SKM-1 treated with dmso at 0.1 percent for 144 hours (cell line): ENCODE results near the gene ATP9A.
"Not testable (repeated sequence)": the region's sequence is repeated elsewhere in the genome, so short reads cannot be mapped to it uniquely, and the experiment has no call there.

ENCODE experiments used
- DNase-seq: peaks from one replicate; lab custom pipeline; 2025; ENCODE audit not compliant: unreplicated experiment; lab: John Stamatoyannopoulos, UW

Gene ATP9A

DNA sequence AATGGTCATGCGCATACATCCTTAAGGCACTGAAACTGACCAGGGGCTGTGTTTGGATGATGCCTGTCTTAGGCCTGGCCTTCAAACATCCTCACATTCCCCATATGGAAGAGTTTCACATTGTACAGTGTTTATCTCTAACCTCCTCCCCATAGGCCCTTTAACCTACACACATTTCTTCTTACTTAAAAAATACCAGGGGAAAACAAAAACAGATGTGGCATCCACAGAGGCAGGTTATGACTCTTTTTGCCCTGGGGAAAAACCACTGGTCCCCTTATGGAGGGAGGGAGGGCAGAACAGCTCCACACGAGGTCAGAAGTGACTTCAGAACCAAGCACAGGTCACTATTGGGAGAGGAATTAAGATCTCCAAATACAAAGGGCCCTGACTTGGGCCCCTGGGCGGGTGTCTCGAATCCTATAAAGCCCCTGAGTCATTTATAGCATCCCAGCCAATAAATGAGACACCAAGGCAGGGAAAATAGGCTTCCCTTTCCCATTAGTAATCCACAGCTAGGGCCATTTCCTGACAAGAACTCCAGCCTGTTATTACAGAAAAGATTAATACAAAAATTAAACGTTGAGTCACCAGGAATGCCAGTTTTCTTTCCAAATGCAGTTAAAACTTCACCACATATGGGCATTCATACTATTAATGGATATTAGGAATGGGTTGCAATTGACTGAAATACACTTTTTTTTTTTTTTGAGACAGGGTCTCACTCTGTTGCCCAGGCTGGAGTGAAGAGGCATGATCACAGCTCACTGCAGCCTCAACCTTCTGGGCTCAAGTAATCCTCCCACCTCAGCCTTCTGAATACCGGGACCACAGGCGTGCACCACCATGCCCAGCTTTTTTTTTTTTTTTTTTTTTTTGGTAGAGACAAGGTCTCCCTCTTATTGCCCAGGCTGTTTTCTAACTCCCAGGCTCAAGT is 107.2 kb downstream of the ATP9A start:
- DNase-seq: no peak

DNA sequence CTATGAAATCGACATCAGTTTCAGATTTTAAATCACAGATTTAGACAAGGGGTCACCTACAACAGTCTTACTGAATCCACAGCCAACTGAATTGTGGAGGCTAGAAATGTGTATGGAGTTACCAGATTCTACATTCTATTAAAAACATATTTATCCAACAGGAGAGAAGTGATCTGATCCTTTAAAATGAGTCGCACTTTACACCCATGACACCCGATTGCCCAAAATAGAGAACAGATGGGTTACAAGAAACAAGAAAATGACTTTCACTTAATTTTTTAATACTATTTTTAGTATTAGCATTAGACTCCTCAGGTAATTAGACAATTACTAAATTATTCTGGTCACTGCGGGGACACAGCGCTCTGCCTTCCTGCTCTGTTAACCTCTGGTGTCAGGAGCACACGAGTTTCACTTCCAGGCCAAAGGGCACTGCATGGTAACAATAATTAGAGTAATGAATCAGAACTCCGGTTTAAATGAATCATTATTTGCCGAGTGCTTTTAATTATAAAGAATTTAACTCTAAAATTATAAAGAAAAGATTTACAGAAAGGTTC is 108.6 kb downstream of the ATP9A start:
- DNase-seq: no peak

GRCh38 chr20:51656726-51657260 is 111.4 kb downstream of the ATP9A start:
- no peak for DNase-seq

GRCh38 chr20:51656089-51656488 is 112.1 kb downstream of the ATP9A start:
- not testable (repeated sequence) for DNase-seq

- DNase-seq: no peak
These were observed 113.7 kb downstream of the ATP9A start for GRCh38 chr20:51654495-51654894.

DNA sequence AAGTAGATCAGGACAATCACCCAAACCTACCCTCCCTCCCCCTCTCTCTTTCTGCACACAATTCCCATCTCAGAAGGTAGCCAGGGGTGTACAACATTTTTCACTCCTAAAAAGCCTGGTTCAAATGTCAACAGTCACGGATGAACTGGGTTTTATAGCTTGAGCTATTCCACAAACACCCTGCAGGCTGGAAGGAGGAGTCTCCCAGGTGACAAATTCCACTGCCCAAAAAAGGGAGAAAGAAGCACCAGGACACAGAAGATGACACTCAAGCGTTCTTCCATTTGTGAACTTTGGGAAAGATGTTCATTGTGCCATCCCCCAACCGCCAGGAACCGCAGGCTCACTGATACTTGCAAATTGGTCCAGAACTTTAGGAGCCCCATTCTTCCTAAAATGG is 114.1 kb downstream of the ATP9A start:
- no peak for DNase-seq

DNA sequence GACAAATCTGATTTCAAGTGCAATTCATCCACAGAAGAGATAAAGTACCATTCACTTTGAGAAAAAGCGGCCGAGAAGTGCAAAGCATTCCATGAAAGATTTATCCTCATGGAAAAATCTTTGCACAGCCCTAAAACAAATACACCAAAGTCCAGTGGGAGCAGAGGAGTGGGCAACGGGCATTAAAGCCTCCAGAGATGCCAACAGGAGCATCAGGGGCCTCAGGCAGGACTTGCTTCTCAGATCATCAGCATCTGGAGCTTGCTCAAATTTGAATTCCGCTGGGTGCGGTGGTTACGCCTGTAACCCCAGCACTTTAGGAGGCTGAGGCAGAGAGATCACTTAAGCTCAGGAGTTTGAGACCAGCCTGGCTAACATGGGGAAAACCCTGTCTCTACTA is 115.0 kb downstream of the ATP9A start:
- no peak for DNase-seq

DNA sequence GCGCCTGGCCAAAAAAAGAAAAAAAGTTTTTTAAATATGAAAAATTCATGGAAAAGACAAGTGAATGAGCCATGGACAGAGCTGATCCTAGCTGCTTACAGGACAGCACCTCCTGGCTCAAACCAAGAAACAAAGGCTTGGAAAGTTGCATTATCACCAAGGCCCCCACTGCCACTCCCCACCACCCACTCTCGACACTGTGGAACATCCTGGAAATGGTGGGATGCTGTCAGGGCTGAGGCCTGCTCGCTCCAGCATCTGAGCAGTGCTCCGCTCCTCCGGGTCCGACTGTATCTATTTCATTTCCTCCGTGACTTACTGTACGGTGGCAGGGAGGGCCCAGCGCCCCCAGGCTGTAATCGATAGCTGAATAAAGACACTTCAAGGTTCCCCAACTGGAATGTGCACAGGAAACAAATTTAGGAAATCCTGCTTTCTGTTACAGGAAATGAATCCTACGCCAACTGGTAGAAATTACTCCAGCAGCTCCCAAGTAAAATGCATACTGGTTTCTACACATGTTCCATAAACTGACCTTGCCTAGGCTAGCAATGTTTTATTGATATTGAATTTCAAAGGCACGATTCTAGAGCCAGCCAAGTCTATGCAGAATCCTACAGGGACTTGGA is 116.2 kb downstream of the ATP9A start:
- no peak for DNase-seq

DNA sequence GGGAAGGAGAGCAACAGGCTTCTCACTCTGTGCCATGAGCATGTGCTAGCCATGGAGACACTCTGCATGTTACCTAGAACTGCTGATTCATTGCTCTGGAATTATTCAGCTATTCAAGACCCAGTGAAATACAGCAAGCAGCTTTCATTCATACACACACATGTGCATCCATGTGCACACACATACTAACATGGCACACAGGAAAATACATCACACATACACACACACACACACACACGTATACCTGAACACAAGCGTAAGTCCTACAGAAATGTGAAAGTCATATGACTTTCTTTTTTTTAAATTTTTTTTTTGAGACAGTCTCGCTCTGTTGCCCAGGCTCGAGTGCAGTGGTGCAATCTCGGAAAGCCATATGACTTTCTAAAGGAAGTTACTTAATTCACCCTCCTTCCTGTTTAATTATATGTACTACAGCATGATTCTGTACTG is 117.5 kb downstream of the ATP9A start:
- DNase-seq: peak; percentile 82

DNA sequence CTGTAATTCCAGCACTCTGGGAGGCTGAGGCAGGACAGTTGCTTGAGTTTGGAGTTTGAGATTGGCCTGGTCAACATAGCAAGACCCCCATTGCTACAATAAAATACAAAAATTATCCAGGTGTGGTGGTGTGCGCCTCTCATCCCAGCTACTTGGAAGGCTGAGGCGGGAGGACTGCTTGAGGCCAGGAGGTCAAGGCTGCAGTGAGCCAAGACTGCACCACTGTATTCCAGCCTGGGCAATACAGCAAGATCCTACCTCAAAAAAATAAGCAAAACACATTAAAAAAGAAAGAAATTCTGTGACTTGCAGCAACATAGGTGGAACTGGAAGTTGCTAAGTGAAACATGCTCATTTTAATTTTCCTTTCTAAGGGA is 119.6 kb downstream of the ATP9A start:
- no peak for DNase-seq

DNA sequence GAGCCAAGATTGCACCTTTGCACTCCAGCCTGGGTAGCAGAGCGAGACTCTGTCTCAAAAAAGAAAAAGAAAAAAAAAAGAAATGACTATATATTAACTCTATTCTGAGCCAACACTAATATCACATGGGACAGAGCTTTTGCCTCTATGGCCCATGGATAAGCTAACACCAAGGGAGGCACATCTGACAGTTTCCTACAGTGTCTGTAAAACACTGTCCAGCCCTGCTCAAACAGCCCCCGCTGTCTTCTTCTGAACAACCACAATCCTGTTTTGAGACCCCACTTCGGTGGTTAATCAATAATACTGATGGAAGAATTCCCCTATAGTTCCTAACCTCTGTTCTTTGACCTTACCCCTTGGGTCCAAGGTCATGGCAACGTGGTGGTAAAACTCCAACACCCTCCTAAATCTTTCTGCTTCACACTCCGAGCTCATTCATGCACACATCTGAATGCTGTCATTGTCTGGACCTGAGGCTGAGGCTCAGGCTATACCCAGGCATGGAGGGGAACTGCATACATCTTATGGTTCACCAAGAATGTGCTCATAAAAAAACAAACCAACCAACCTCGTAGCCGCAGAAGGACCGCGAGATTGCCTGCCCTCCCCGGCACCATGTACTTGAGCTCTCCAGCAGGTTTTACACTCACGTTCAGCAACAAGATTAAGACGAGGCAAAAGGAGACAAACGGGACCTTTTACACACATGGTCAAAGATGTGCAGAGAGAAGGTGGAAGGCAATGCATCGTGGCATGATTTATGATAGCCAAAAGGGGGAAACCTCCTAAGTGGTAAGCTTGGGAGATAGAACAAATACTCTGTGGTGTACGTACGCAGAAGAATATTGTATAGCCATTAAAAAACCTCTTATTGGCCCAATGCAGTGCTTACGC is 120.3 kb downstream of the ATP9A start:
- no peak for DNase-seq

GRCh38 chr20:51643810-51644209 is 124.4 kb downstream of the ATP9A start:
- DNase-seq: not testable (repeated sequence)

DNA sequence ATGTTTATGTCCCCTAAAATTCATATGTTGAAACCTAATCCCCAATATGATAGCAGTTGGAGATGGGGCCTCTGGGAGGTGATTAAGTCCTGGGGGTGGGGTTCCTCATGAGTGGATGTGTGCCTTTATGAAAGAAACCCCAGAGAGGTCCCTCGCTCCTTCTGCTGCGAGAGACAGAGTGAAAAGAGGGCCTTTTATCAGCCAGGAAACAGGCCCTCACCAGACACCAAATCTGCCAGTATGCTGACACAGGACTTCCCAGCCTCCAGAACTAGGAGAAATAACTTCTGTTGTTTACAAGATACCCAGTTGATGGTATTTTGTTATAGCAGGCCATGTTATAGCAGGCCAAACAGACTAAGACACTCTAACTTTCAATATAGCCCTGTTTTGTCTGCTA is 124.8 kb downstream of the ATP9A start:
- no peak for DNase-seq

DNA sequence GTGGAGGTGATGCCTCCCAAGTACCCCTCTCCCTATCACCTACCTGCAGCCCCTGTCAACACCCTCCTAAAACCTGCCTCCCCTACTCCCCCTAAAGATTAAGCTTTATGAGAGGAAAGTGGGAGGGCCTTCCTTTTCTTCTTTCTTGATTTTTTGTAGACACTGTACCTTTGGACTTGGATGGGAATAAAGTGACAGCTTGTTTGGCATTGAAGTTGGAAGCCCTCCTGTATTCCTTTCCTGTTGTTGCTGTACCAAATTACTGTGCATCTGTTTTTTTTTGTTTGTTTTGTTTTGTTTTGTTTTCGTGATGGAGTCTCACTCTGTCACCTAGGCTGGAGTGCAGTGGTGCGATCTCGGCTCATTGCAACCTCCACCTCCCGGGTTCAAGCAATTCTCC is 126.3 kb downstream of the ATP9A start:
- DNase-seq: no peak

- no peak for DNase-seq
These were observed 127.4 kb downstream of the ATP9A start for GRCh38 chr20:51640743-51641142.

DNA sequence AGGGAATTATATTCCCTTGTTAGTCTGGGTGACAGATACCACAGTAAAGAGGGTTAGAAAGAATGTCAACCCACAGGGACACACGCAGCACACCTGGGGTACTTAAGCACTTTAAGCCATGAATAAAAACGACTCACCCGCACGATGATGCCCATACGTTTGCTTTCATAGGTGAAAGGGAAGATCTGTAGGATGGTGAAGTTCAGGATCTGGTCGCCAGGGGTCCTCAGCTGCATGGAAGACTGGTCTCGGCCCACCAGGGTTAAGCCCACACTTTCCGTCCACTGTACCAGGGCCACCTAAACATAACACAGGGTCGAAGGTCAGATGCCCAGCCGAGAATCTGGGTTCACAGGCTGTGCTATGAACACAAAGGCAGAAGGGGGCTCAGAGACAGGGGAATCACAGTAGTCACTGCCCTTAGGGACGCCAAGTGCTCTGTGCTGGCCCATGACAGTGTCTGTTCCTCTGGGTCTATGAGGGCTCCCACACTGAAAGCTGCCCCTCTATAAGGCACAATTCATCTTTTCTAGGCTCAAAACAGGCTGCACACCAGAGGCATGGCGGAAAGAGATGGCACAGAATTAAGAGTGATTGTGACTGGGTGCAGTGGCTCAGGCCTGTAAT is 128.9 kb downstream of the ATP9A start:
- peak; percentile 52 for DNase-seq

DNA sequence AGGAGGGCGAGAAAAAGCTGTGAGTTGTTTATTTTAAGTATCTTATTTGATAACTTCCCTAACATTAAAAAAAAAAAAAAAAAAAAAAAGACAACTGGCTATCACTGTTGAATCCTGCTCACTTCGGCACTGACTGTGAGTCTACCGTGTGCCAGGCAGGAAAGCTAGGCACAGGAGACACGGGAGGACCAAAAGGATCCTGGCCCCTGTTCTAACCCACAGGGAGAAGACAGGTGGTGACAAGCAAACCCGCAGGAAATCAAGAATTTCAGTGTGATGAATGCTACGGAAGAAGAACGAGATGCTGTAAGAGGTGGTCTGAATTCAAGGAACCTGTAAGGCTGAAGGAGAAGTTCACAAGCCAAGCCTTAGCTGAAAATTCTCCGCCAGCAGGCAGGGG is 130.9 kb downstream of the ATP9A start:
- no peak for DNase-seq

GRCh38 chr20:51636123-51636522 is 132.1 kb downstream of the ATP9A start:
- DNase-seq: no peak

- no peak for DNase-seq
These were observed 132.5 kb downstream of the ATP9A start for GRCh38 chr20:51635680-51636079.

DNA sequence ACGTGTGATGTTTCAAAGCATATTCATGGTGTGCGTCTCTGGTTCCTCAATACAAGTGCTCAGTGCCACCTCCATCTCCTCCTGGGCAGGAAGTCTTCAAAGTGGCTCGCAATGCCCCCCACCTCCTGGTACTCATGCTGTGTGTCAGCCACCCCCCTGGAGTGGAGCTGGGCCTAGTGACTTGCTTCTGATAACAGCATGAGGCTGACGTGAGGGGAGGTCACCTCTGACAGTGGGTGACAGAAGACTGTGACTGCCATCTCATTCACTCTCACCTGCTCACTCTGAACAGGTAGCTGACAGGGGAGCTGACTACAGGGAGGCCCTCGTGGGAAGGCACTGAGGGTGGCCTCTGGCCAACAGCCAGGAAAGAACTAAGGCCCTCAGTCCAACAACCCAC is 133.3 kb downstream of the ATP9A start:
- DNase-seq: no peak
